GM18526 (cell line): ENCODE data around the gene MRPS27.

Experiments used
- POLR2A ChIP-seq: IDR thresholded peaks from 3 replicates; pipeline ENCODE4 v1.6.1; 2011; ENCODE audit not compliant: insufficient read length; ENCODE audit errors: extremely low read depth

The MRPS27 gene

GRCh38 chr5:72237879-72238278, 82.2 kb downstream of the MRPS27 start:
- no peak for TF ChIP-seq POLR2A

DNA sequence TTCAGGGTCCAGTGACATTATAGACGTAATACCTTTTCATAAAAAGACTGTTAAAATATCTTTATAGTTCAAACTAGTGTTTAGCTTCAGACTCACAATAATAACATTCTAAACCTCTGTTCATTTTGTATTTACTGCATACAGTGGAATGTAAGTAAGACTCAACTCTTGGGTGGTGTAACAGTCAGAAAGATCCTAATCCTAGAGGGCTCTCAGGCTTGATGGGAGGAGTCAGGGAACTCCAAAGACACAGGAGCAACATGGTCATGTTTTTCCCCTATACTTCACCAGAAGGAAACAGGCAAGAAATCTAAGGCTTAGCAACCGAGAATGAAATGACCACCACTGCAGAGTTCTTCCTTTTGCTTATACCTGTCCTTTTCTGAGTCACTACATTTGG, 82.6 kb downstream of the MRPS27 start:
- no peak for TF ChIP-seq POLR2A

DNA sequence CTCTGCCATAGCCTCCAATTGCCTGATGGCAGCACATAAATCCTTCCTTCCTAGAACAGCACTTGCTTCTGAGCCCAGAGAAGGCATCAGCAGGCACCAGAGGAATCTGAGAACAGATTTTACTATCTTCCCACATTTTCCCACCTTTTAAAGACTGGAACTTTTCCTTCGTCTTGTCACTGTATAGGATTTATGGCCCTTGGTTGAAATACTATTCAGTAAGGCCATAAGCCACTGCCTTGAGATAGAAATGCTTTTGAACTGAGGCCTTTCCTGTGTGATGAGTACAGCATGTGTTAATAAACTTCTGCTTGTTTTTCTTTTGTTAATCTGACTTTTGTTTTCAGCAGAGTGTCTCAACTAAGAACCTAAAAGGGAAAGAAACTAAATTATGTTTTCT, 84.3 kb downstream of the MRPS27 start:
- TF ChIP-seq POLR2A: no peak

GRCh38 chr5:72234868-72235267, 85.2 kb downstream of the MRPS27 start:
- TF ChIP-seq POLR2A: no peak

GRCh38 chr5:72234265-72234700, 85.8 kb downstream of the MRPS27 start:
- TF ChIP-seq POLR2A: no peak

DNA sequence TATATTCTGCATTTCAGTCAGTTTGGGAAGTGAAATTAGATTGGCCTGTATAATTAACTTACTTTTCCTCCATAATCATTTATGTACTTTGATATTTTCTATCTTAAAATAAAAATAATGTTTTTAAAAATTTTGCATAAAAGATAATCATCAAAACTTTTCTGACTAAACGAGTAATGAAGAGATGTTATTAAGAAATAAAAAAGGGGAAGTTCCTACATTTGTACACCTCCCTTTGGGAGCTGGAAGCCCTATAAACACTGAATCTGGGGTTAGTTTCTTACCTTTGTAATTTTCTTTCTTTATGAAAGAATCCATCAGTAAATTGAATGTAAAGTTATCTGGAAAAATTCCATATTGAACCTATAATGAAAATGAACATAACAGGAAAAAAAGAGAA, 86.2 kb downstream of the MRPS27 start:
- no peak for TF ChIP-seq POLR2A

DNA sequence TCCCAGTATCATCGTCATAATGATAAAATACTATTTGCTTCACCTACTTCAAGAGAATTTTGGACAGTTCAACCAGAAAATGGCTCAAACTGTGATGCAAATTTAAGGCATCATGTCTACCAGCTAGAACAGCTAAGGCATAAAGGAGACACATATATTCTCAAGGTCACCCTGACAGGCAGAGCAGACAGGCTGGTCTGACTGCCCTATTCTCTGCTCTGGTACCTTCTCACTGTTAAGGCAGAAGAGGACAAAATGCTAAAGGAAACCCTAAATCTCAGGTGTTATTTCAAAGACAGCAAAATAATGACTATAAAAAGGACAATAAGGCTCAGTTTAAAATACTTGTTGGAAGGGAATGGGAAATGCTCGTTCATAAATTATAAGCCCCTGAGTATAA, 87.2 kb downstream of the MRPS27 start:
- TF ChIP-seq POLR2A: no peak

GRCh38 chr5:72231991-72232703, 87.9 kb downstream of the MRPS27 start:
- no peak for TF ChIP-seq POLR2A

GRCh38 chr5:72228960-72229359, 91.1 kb downstream of the MRPS27 start:
- TF ChIP-seq POLR2A: no peak

DNA sequence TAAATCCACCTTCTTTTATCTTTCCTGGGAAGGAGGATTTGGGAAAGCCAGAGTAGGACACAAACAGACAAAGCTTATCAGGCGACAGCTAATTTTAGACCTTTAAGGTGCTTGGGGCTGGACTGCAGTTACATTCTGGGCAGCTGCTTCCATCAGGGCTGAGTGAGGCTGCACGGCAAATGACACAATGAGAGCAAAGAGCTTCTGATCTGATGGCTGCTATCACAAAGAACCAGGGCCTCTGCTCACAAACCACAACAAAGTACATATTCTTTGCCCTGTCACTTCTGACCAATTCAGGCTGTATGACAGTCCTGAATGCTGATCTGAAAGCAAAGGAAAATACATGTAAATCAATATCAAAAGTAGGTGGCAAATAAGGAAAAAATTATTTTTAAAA, 93.1 kb downstream of the MRPS27 start:
- no peak for TF ChIP-seq POLR2A

DNA sequence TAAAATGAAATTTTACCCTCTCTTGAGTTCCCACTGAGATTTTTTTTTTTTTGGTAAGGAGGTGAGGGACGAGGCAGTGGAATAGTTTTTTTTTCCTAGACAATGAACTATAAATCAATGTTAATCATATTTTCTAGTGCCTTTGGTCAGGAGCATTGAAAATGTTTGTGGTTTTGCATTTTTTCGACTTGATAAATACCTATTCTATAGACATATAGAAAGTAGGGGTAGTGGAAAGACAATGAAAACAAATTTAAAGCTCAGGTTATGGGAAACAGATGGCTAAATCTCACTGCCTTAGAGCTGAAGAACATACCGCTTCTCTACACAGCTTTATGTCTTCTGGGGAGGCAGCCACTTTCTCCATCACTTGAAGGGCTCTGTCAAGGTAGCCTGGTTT, 94.3 kb downstream of the MRPS27 start:
- no peak for TF ChIP-seq POLR2A

DNA sequence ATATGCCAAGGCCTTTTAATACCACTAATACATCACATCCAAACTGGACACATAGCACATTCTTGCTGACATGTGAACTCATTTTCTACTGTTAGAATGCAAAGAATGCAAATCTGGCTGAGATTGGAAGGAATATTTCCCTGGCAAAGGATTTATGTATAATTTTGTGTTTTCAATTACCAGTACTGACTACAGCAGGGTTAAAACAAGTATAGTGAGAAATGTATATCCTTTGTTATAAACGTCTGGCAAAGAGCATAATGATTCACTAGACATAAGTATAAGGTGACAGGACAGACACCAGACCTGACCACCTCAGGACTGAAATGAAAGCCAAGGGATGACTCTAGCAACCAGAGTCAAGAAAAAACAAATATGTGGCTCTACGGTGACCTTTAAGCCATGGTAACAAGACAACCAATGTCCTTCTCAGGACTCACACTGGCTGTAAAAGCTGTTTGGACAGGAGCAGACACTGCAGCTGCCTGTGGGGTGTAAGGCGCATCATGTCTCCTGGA, 95.0 kb downstream of the MRPS27 start:
- TF ChIP-seq POLR2A: no peak

DNA sequence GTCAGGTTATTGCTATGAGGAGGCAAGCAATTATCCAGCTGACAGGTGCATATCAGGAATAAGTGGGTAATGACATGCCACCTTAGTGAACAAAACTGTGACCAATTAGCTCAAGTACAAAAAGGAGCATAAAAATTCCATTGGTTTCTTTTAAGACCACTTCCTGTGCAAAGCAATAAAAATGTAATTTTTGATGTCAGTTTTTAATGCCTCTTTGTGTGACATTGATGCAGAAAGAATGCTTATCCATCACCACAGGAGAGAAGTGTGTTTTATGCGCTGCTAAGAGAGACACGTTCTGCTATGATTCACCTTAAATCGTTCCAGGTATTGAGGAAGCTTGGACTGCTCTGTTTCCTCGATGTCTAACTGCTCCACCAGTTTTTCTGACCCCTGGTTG, 96.7 kb downstream of the MRPS27 start:
- TF ChIP-seq POLR2A: no peak

- TF ChIP-seq POLR2A: no peak
Observed at GRCh38 chr5:72222521-72222920, 97.5 kb downstream of the MRPS27 start.

DNA sequence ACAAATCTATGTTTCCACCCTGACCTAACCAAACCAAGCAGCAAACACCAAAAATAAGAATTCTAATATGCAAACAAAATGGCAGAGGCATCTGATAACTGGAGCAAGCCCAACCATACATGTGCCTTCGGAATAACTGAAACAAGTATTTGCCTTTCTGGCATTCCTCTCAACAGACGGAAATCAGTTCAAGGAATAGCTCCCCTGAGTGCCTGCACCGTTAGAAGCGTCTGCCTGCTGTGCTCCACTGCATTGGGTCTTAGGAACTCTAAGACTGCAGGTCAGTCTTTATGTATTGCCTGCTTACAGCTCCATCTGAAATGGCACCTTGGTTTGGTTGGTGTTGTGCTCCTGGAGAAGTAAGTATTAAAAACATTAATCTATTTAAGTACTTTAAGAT, 98.5 kb downstream of the MRPS27 start:
- no peak for TF ChIP-seq POLR2A

GRCh38 chr5:72221099-72221498, 98.9 kb downstream of the MRPS27 start:
- no peak for TF ChIP-seq POLR2A

DNA sequence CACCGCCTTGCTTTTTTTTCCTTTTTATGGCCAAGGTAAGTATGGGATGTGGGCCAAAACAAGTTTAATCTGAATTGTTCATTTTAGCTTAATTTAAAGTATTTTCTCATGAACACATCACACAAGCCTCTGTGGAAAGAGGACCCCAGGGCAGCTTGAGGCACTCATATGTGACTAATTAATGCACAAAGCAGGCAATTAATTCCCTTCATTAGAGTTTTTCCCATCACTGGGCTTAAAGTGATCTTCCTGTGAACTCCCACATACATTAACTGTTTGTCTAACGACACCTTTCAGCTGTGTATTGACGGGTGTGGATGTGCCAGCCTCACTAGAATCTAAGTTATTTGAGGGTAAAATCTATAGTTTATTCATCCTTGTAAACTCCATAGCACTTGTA, 103.3 kb downstream of the MRPS27 start:
- TF ChIP-seq POLR2A: no peak
